Gastrocnemius medialis (tissue), 4 donors: ENCODE measurements around the gene ACBD6. TPM values are rescaled to one million over a fixed set of nuclear protein-coding genes. Genes with fewer than 3 reads are reported as not detected.

Experiments used
- ATAC-seq, 2 donors: fragments of 150-250 bp; one replicate each; pipeline ENCODE4 v1.9.1; 2016
- DNase-seq, 2 donors: peaks; one replicate each; pipeline ENCODE4 v3.0.0-alpha.2; 2019
- H3K27ac ChIP-seq, 4 donors: fragments of 200-600 bp; sonication (generic); 1 replicate in 1 of 4; 2 replicates in 3 of 4; pipeline ENCODE4 v1.5.1; 2016 to 2018; ENCODE audit warnings: mild to moderate bottlenecking in 2 of 4, moderate library complexity in 1 of 4
- H3K27me3 ChIP-seq, 3 donors: fragments of 200-600 bp; sonication (generic) in 2 of 3; 1 replicate in 1 of 3; 2 replicates in 2 of 3; pipeline versions ENCODE4 v1.5.1 to v1.6.0; 2016 to 2019; ENCODE audit warnings: mild to moderate bottlenecking in 1 of 3, moderate library complexity in 1 of 3
- H3K36me3 ChIP-seq, 2 donors: fragments of 200-600 bp; sonication (generic) in 1 of 2; one replicate each; pipeline ENCODE4 v1.5.1; 2017 to 2018
- H3K4me1 ChIP-seq, 2 donors: fragments of 200-600 bp; sonication (generic) in 1 of 2; one replicate each; pipeline ENCODE4 v1.5.1; 2016 to 2017; ENCODE audit warnings: mild to moderate bottlenecking in 2 of 2
- H3K4me3 ChIP-seq, 4 donors: fragments of 200-600 bp; sonication (generic) in 3 of 4; 1 replicate in 1 of 4; 2 replicates in 3 of 4; pipeline ENCODE4 v1.5.1; 2016 to 2019; ENCODE audit warnings: mild to moderate bottlenecking in 2 of 4
- H3K9me3 ChIP-seq, 3 donors: fragments of 200-600 bp; sonication (generic) in 2 of 3; 1 replicate in 1 of 3; 2 replicates in 2 of 3; pipeline ENCODE4 v1.5.1; 2016 to 2019
- POLR2A ChIP-seq, 2 donors: fragments of 450-650 bp; IDR thresholded peaks; one replicate each; pipeline ENCODE4 v1.6.1; 2017; ENCODE audit warnings: antibody characterized with exemption in 2 of 2, mild to moderate bottlenecking in 2 of 2, moderate library complexity in 2 of 2
- in situ Hi-C, 4 donors: fragments of 200-750 bp; cut with MboI; loops; one replicate each; pipeline versions ENCODE4 v1.15.0 to v1.8.0; 2017; ENCODE audit warnings: low sequenced_read_pairs in 4 of 4
- intact Hi-C: fragments of 100-400 bp; cut with DNase I; formaldehyde crosslinking; loops from one replicate; pipeline ENCODE4 v1.15.1; 2023; ENCODE audit warnings: low total_unique reads
- total RNA-seq, 4 donors: library from RNA; depleted of rRNA; stranded (reverse); fragments of >200 nt; gene quantifications; one replicate each; pipeline versions ENCODE4 v1.1.0 to v1.2.3, GENCODE V29; 2016
- TF ChIP-seq, protein P1 (sequence below), 5 experiments: fragments of 450-650 bp in 3 of 5; fragments of 200-600 bp in 2 of 5; sonication (generic) in 2 of 5; IDR thresholded peaks in 4 of 5; conservative IDR thresholded peaks in 1 of 5; 1 replicate in 4 of 5; 2 replicates in 1 of 5; pipeline ENCODE4 v1.5.1; 2016 to 2019; ENCODE audit warnings: antibody characterized with exemption in 5 of 5, mild to moderate bottlenecking in 3 of 5, moderate library complexity in 3 of 5

The ACBD6 gene
- total RNA-seq, 4 donors from 2014 or later: 15.0 to 27.4 (median 19.1) TPM

DNA sequence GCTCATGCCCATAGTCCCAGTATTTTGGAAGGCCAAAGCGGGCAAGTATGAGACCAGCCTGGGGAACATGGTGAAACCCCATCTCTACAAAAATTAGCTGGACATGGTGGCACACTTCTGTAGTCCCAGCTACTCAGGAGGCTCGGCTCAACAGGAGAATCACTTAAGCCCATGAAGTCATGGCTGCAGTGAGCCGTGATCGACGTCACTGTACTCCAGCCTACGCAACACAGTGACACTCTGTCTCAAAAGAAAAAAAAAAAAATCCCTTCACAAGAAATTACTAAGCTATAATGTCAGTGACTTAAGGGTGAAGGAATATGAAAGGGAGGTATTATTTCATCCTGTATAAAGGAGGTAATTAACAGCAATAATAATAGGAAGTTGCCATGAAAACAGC lies 99.8 kb downstream of the ACBD6 start:
- Histone ChIP-seq H3K27ac (no peak overlapping the region), H3K9me3 (no peaks in the 10 kb centered on the region), H3K27me3 (no peaks in the 10 kb centered on the region), H3K36me3 (no peaks in the 10 kb centered on the region), H3K4me3 (no peak overlapping the region), H3K4me1 (no peaks in the 10 kb centered on the region)
- DNase-seq (no peak), ATAC-seq (no peak)
- TF ChIP-seq, protein P1, sequence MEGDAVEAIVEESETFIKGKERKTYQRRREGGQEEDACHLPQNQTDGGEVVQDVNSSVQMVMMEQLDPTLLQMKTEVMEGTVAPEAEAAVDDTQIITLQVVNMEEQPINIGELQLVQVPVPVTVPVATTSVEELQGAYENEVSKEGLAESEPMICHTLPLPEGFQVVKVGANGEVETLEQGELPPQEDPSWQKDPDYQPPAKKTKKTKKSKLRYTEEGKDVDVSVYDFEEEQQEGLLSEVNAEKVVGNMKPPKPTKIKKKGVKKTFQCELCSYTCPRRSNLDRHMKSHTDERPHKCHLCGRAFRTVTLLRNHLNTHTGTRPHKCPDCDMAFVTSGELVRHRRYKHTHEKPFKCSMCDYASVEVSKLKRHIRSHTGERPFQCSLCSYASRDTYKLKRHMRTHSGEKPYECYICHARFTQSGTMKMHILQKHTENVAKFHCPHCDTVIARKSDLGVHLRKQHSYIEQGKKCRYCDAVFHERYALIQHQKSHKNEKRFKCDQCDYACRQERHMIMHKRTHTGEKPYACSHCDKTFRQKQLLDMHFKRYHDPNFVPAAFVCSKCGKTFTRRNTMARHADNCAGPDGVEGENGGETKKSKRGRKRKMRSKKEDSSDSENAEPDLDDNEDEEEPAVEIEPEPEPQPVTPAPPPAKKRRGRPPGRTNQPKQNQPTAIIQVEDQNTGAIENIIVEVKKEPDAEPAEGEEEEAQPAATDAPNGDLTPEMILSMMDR (IDR thresholded peaks at IDR 0.05 in 4 of 5, conservative IDR thresholded peaks at IDR 0.05 in 1 of 5): no peak
- no peak for TF ChIP-seq POLR2A (IDR thresholded peaks at IDR 0.05)
- intact Hi-C loops: no loop called here
- in situ Hi-C loops: no loop called here

DNA sequence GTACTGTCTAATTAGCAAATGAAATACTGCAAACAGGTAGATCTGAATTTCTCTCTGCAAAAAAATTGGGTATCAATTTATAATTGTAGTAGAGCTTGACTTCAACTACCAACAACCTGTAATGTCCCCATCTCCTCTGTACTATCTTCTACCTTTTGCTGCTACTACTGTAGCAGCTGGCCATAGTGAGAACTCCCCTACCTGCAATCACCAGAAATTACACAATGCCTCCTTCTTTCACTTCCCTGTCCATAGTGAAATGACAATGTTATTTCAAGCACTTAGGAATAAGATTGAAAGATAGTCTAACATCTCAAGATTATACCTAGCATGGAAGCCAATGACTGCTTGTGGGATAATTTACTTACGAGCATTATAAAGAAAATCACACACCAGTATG lies 100.4 kb downstream of the ACBD6 start:
- no peak overlapping the region for H3K4me3 ChIP-seq
- no peak overlapping the region for H3K27ac ChIP-seq
- no peaks in the 10 kb centered on the region for H3K36me3 ChIP-seq
- intact Hi-C loops: no loop called here
- DNase-seq (no peak), ATAC-seq (no peak)
- H3K27me3 ChIP-seq: no peaks in the 10 kb centered on the region
- in situ Hi-C loops: no loop called here
- TF ChIP-seq, protein P1 (IDR thresholded peaks at IDR 0.05 in 4 of 5, conservative IDR thresholded peaks at IDR 0.05 in 1 of 5): no peak
- no peak for TF ChIP-seq POLR2A (IDR thresholded peaks at IDR 0.05)
- no peaks in the 10 kb centered on the region for H3K4me1 ChIP-seq
- no peaks in the 10 kb centered on the region for H3K9me3 ChIP-seq

DNA sequence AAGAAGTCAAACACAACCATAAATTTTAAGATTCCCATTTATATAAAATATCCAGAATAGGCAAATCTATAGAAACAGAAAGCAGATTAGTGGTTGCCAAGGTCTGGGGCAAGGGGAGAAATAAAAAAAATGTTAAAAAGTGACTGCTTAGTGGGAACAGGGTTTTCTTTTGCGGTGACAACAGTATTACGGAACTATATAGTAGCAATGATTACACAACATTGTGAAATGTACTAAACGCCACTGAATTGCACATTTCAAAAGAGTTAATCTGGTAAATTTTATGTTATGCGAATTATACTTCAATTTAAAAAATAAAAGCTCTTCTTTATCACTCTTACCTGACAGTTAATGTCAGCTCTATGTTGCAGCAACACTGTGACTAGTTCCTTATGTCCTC lies 105.2 kb downstream of the ACBD6 start:
- Histone ChIP-seq H3K4me3 (no peak overlapping the region), H3K9me3 (no peaks in the 10 kb centered on the region), H3K27me3 (no peaks in the 10 kb centered on the region), H3K36me3 (no peaks in the 10 kb centered on the region), H3K27ac (no peak overlapping the region), H3K4me1 (no peaks in the 10 kb centered on the region)
- TF ChIP-seq POLR2A (IDR thresholded peaks at IDR 0.05): no peak
- TF ChIP-seq, protein P1 (IDR thresholded peaks at IDR 0.05 in 4 of 5, conservative IDR thresholded peaks at IDR 0.05 in 1 of 5): no peak
- DNase-seq (no peak), ATAC-seq (no peak)
- intact Hi-C loops (no loop called here), in situ Hi-C loops (no loop called here)

DNA sequence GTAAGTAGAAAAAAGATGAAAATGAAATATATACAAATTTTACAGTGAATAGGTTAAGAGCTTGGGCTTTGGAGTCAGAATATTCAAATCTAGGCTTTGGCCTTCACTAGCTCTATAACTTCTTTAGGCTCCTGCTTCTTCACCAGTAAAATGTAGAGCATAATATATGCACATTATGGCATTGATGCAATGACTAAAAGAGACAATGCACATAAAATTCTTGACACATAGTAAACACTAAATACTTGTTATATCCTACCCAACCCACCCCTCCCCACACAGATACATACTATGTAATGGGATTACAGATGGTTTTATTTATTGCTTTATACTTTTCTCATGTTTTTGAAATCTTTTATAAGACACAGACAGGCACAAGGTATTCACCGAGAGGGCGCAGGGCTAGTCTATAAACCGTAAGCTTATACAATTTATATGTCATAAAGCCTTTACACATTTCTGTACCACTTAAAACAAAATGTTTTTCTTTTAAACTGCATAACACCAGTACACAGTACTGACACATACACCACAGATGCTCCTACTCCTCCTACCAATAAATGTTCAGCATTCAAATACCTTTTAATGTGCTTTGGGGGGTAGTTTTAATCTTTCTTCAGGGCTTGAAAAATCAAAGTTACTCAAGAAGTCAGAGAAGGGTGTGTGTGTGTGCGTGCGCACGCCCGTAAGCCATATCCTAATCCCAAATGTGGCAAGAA lies 109.8 kb downstream of the ACBD6 start:
- DNase-seq (no peak), ATAC-seq (no peak)
- in situ Hi-C loops (no loop called here), intact Hi-C loops (no loop called here)
- no peak for TF ChIP-seq POLR2A (IDR thresholded peaks at IDR 0.05)
- TF ChIP-seq, protein P1 (IDR thresholded peaks at IDR 0.05 in 4 of 5, conservative IDR thresholded peaks at IDR 0.05 in 1 of 5): no peak
- H3K27me3 ChIP-seq: no peaks in the 10 kb centered on the region
- H3K27ac ChIP-seq: no peak overlapping the region
- H3K36me3 ChIP-seq: no peaks in the 10 kb centered on the region
- no peak overlapping the region for H3K4me3 ChIP-seq
- no peaks in the 10 kb centered on the region for H3K9me3 ChIP-seq
- H3K4me1 ChIP-seq: no peaks in the 10 kb centered on the region

DNA sequence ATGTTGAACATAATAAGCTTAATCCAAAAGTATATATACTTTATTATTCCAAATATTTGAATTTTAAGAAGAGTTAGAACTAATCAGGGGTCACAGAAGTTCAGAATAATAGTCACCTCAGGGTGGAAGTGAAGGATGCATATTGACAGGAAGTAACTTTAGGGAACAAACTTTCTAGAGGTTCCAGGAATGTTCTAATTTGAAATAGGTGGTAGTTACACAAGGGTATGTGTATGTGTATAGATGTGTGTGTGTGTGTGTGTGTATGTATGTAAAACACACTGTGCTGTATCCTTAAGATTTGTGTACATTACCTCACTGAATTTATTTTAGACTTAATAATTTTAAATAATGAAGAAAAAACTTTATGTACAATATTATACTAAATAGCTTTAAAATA lies 110.4 kb downstream of the ACBD6 start:
- in situ Hi-C loops: no loop called here
- intact Hi-C loops: no loop called here
- DNase-seq (no peak), ATAC-seq (no peak)
- H3K27ac ChIP-seq: no peak overlapping the region
- H3K36me3 ChIP-seq: no peaks in the 10 kb centered on the region
- no peaks in the 10 kb centered on the region for H3K27me3 ChIP-seq
- H3K4me3 ChIP-seq: no peak overlapping the region
- H3K9me3 ChIP-seq: no peaks in the 10 kb centered on the region
- TF ChIP-seq, protein P1 (IDR thresholded peaks at IDR 0.05 in 4 of 5, conservative IDR thresholded peaks at IDR 0.05 in 1 of 5): no peak
- no peak for TF ChIP-seq POLR2A (IDR thresholded peaks at IDR 0.05)
- no peaks in the 10 kb centered on the region for H3K4me1 ChIP-seq
